Muscle of arm (tissue), 12 donors: ENCODE results near the gene TSHR. TPM values are rescaled to one million over a fixed set of nuclear protein-coding genes. Genes with fewer than 3 reads are reported as not detected.
"Not testable (repeated sequence)": the region's sequence is repeated elsewhere in the genome, so short reads cannot be mapped to it uniquely, and the experiment has no call there.

ENCODE experiments used
- DNase-seq: peaks from one replicate; pipeline ENCODE4 v3.0.0-alpha.2; 2013
- polyA plus RNA-seq, 12 donors: library from polyadenylated mRNA; unstranded; fragments of 120-200 nt; gene quantifications; one replicate each; pipeline ENCODE4 v1.2.1, GENCODE V29; 2013; ENCODE audit not compliant: insufficient read length in 12 of 12

The TSHR gene
- polyA plus RNA-seq, 12 donors: 0.55 to 2.3 (median 0.82) TPM; not detected in 2

DNA sequence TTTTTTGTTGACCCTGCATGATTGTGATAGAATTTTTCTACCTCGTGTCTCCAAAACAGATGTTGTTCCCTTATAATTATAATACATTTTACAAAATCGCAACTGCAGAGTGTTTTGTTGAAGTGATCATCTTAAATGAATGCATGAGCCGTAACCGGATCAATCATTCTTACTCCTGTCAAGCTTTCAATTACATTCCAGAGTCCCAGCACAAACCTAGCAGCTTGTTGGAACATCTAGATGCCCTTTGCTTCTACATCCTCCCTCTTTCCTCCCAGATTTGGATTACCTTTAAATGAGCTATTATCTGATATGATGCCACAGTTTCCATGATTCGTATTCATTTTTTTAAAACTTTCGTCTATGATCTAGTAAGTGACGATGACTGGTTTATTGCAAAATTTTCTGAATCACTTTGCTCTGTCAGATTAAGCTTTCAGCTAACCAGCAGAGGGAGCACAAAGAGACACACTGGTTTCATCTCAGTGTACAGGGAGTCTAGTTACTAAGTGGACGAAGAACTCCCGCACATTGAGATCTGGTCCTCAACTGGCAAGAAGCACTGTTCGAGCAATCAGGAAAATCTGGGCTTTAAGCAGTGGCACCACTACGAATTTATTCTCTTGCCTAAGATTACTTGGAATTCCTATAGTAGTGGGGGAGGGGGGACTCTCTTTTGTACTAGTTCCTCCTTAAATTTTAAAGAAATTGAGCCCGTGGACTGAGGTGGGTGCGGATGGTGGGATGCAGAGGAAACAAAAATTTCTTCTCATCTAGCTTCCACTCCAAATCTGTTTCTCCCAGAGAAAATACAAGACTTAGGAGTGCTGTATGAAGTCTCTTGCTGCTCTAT is 40.9 kb downstream of the TSHR start:
- DNase-seq: peak; percentile 47

DNA sequence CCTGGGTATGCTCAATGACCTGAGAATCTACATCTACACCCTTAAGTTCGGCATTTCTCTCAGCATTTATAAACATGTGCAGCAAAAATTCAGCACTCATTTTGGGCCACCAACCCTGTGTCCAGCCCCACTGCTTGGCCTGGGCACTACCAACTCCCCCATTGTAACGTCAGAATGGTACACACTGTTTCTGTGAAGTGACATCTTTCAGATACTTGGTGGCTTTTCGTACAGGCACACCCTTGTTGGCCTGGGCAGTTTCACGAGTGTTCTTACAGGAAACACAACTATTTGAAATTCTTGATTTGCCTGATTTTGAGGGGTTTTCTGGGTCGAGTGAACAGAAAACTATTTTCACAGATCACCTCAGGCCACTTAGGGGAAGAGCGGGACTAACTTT is 46.0 kb downstream of the TSHR start:
- no peak for DNase-seq

DNA sequence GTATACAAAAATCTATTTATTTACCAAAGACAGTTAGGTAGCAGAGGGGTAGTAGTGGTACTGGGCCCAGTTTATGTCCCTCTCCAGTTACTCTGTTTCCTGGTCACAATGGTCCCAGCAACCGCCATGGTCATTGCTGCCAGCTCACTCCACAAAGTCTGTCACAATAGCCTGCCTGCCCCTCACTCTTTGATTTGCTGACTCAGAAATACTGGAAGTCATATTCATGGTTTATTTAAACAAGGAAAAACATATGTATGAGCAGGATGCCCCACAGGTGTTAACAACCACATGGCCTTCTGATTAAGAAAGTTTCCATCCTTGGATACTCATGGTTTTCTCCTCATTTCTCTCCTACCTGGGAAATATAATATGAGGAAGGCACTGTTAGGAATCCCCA is 49.2 kb downstream of the TSHR start:
- no peak for DNase-seq

DNA sequence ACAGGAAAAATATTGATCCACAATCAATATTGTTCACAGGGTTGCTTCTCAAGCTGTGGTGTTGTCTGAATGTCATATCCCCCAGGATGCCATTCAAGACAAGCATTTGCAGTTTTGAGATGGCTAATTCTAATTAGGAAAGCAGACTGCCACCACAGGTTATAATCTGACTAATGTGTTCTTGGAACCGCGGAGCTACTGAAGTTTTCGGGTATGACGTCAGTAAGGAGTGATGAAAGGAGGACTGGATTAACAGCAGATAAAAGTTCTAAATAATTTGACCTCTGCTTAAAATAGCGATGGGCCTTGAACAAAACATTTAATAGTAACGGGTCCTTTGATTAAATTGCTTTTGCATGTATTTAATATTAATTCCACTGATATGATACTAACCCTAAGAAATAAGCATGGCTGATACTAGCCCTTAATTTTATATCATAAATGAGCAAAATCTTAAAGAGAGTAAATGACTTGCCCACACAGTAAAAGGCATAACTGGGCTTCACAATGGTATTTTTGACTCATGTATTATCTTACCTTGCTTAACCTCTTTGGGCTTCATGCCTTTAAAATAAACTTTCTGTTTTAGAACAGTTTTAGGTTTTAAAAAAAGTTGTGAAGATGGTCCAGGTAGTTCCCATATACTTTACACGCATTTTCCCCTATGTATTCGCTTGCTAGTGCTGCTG is 50.3 kb downstream of the TSHR start:
- no peak for DNase-seq

DNA sequence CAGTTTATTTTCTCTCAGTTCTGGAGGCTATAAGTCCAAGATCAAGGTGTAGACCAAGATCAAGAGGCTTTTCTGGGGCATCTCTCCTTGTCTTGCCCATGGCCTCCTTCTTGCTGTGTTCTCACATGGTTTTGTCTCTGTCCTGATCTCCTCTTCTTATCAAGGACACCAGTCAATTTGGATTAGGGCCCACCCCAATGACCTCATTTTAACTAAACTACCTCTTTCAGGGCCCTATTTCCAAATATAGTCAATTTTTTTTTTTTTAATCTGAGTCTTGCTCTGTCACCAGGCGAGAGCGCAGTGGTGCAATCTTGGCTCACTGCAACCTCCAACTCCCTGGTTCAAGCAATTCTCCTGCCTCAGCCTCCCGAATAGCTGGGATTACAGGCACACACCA is 50.8 kb downstream of the TSHR start:
- DNase-seq: no peak

DNA sequence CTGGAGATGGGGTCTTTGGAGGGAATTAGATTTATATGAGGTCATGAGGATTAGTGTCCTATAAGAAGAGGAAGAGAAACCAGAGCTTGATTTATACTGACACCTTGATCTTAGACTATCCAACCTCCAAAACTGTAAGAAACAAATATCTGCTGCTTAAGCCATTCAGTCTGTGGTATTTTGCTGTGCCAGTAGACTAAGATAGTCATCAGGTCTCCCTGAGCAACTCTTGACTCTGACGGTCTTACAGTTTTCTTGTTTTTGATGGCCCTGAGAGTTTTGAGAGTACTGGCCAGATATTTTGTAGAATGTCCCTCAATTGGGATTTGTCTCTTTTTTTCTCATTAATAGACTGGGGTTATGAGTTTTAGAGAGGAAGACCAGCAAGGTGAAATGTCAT is 51.7 kb downstream of the TSHR start:
- no peak for DNase-seq

DNA sequence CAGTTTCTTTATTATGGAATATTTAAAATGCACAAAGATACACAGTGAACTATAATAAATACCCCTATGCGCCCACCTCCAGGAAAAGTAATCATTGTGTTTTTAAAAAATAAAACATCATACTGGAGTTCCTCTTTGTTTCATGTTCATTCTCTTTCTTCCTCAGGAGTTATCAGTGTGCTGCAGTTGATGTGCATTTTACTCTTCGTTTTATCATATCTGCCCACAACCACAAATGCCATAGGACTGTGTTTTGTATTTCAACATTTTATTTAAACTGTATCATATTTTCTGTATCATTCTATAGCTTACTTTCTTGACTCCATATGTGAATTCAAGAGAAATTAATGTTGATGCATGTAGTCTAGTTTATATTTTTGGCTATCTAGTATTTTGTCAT is 53.9 kb downstream of the TSHR start:
- no peak for DNase-seq

DNA sequence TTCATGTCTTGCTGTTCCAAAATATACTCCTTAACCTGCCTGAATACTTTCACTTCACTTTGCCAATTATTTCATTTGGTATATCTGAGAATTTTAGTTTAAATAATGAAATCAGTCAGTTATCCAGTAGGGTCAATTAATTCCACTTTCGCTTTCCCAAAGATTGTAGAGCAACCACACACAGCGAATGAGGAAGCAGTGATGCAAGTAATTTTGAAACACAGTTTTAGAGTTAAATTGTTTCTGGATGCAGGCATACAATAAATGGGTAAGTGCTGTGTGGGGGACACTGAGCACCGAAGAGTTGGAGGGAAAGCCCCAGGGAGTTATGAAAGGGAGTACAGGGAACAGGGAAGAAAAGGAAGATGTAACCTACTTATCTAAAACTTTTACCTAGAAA is 62.8 kb downstream of the TSHR start:
- no peak for DNase-seq

DNA sequence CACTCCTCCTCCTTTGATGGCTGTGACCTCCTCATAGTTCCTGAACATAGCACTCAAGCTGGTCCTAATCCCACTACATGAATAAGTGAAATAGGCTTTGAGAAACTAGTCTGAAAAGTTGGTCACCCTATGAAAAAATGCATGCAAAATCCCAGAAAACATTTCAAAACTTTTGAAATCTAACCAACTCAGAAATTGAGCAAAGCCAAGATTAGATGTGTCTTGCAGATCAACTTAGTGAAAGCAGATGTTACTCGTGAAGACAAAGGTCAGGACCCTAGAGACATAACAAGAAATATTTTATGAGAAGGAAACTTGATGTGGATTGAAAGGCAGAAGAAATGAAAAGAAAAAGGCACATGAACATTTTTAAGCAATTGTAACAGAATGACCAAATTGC is 63.3 kb downstream of the TSHR start:
- peak; percentile 4 for DNase-seq

DNA sequence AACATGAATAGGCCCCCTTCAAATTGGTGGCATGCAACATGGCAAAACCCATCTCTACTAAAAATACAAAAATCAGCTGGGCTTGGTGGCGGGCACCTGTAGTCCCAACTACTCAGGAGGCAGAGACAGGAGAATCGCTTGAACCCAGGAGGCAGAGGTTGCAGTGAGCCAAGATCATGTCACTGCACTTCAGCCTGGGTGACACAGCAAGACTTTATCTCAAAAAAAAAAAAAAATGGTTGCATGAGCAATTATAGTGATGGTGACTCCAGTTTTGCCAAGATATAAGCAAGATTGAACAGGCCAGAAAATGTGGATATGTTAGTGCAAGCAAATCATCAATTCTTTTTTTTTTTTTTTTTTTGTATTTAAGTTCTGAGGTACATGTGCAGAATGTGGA is 63.7 kb downstream of the TSHR start:
- DNase-seq: not testable (repeated sequence)

DNA sequence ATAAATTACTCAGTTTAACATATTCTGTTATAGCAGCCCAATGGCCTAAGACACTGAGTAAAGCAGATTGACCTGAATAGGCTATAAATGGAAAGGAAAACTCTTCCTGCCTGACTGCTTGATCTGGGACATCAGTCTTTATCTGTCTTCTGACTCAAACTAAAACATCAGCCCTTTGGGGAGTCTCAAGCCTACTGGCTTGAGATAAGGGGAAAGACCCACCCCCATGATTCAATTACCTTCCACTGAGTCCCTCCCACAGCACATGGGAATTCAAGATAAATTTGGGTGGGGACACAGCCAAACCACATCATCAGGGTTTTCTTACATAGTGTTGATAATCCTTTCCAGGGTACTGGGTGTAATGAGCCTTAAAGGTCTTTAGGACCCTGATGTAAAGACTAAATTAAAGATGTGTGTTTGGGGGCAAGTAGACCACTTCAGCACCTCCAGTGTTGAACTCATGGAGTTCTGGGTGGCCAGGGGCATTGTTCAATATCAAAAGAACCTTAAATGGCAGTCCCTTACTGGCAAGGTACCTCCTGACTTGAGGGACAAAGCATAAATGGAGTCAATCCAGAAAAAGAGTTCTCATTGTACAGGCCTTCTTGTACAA is 67.8 kb downstream of the TSHR start:
- no peak for DNase-seq

DNA sequence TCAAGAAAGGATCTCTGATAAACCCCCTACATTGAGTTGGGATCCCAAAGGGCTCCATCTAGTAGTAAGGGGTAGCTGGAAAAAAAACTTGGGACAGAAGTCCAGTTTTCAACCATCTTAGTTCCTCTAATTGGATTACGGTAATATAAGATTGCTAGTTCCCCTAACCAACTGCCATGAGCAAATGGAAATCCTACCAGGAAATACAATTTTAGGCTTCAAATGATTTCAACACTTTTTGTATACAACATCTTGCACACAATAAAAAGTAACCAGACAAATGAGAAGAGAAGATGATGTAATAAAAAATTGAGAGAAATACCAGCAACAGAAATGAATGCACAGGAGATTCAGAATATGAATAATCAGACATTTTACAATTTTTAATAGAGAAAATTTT is 73.0 kb downstream of the TSHR start:
- no peak for DNase-seq

DNA sequence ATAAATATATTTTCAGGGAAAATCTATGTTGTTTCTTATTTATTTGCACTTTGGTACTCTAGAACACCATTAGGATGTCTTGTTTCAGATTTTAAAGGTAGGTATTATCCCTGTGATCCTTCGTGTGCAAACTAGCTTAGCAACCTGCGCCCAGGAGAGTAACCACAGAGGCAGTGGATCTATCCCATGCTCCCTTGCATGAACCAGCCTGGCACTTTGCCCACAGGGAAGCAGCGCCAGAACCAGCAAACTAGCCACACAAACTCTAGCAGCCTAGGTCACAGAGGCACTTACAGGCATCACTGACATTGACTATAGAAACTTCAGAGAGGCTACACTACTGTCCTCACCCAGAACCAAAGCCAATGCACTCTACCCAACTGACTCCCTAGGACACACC is 76.1 kb downstream of the TSHR start:
- no peak for DNase-seq

DNA sequence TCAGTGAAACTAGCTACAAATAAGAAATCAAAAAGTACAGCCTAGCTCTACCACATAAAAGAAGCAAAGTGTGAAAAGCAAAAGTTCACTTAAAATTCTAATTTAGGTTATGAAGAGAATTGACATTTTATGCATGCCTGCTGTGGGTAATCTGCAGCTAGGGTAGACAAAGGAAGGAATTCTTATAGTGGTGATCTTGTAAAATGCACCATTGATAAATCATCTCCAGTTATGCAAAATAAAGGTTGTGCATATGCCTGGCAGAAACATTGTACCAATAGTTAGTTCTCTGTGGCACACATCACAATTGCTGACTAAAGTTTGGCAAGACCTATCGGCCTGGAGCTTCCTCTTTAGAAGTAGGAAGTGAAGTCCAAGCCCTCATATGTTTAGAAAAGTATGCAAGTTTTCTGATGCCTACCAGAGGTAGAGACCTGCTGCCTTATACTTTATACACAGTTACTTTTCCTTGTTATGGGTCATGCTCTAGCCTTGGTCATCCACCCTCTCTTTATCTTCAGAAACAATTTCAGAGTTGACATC is 78.3 kb downstream of the TSHR start:
- no peak for DNase-seq

DNA sequence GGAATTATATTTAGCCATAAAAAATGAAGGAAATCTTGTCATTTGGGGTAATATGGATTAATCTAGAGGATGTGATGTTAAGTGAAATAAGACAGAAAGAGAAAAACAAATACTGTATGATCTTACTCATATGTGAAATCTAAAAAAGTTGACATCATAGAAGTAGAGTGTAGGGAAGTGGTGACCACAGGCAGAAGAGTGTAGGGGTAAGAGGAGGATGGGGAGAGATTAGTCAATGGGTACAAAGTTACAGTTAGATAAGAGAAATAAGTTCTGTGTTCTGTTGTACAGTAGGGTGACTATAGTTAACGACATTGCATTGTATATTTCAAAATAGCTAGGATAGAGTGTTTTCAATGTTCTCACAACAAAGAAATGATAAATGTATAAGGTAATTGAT is 87.0 kb downstream of the TSHR start:
- no peak for DNase-seq

DNA sequence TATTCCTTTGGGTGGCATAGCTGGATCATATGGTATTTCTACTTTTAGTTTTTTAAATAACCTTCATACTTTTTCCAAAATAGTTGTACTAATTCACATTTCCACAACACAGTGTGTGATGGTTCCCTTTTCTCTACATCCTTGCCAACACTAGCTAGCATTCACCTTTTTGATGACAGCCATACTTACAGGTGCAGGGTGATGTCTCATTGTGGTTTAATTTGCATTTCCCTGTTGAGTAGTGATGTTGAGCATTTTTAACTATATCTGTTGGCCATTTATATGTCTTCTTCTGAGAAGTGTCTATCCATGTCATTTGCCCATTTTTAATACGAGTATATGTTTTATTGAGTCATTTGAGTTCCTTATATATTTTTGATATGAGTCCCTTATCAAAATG is 96.1 kb downstream of the TSHR start:
- no peak for DNase-seq

DNA sequence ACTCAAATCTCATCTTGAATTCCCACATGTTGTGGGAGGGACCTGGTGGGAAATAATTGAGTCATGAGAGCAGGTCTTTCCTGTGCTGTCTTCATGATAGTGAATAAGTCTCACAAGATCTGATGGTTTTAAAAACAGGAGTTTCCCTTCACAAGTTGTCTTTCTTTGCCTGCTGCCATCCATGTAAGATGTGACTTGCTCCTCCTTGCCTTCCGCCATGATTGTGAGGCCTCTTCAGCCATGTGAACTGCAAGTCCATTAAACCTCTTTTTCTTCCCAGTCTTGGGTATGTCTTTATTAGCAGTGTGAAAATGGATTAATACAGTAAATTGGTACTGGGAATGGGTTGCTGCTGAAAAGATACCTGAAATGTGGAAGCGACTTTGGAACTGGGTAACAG is 98.6 kb downstream of the TSHR start:
- not testable (repeated sequence) for DNase-seq

DNA sequence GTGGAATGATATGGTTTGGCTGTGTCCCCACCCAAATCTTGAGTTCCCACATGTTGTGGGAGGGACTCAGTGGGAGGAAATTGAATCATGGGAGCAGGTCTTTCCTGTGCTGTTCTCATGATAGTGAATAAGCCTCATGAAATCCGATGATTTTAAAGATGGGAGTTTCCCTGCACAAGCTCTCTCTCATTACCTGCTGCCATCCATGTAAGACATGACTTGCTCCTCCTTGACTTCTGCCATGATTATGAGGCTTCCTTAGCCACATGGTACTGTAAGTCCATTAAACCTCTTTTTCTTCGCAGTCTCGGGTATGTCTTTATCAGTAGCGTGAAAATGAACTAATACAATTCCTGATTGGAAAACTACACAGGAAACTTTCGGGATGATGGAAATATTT is 100.5 kb downstream of the TSHR start:
- no peak for DNase-seq

DNA sequence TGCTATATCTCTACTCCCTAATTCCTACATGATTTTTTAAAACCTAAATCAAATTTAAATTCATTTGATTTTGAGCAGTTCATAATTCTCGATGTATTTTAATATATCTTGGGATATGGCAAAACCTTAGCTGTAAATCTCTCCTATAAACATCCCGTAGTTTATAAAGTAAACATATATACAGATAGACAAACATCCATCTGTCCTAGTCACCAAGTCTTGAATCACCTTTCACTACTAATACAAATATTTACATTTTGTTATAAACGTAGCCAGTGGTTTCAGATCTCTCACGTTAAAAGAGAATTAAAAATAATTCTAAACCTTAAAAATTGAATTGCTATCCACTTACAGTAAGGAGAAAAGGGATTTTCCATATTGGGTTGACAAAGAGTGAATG is 107.0 kb downstream of the TSHR start:
- no peak for DNase-seq

DNA sequence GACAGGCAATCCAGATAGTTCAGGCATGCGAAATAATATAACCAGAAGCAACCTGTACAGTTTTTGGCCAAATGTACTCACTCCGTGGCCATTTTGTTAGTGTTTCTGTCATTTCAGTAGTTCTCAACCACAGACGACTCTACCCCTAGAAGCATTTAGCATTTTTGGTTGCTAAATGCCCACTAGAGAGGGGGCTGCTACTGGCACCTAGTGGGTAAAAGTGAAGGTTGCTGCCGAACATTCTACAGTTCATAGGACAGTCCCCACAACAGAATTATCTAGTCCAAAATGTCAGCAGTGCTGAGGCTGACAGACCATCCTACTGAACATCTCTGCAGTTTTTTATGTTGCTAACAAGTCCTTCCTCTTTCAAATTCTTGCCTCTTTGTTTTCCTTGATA is 107.4 kb downstream of the TSHR start:
- DNase-seq: no peak

DNA sequence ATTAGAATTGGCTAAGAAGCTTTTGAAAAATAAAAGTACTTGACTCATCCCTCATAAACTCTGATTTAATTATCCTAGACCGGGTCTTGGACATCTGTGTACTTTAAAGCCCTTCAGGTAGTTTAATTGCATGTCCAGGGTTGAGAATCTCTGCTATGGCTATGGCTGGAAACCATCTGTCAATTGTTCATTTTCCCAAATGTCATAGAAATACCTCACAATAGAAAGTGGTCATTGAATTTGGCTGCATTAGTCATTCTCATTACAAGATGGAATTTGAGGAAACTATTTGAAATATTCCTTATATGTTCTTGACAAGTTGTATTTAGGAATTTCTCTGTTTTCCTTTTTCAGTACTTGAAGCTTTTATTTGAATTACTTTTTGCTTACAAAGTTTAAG is 111.3 kb downstream of the TSHR start:
- DNase-seq: no peak

DNA sequence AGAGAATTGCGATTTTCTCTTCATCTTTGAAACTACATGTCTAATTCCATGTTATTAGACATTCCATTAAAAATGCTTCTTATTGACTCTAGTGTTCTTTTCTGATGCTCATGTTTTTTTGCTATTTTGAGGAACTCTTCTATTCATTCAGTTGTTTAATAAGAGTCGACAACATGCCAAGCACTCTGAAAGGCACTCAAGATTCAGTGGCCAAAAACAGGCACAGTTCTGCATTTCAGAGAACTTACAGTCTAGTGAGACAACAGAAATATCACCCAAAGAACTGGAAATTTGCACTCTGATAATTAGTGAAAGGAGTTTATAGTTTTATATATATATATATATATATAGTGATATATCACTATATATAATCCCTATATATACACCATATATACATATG is 111.7 kb downstream of the TSHR start:
- DNase-seq: no peak
